Ovary (tissue), 3 donors: Measurements from ENCODE around the gene HRAS.

Source experiments
- CTCF ChIP-seq, 3 donors: fragments of 450-650 bp in 2 of 3; fragments of 200-600 bp in 1 of 3; IDR thresholded peaks; one replicate each; pipeline versions ENCODE4 v1.5.1 to v1.8.0; 2016 to 2022; ENCODE audit warnings: antibody characterized with exemption in 3 of 3, mild to moderate bottlenecking in 1 of 3
- EP300 ChIP-seq: sonication (generic); formaldehyde crosslinking; IDR thresholded peaks from one replicate; pipeline ENCODE4 v1.6.1; 2017; ENCODE audit warnings: antibody characterized with exemption
- POLR2A ChIP-seq: fragments of 450-650 bp; IDR thresholded peaks from one replicate; pipeline ENCODE4 v1.6.1; 2017; ENCODE audit warnings: antibody characterized with exemption, mild to moderate bottlenecking, moderate library complexity
- donor health status: DM: no; HTN: no; CAD: no.

DNA sequence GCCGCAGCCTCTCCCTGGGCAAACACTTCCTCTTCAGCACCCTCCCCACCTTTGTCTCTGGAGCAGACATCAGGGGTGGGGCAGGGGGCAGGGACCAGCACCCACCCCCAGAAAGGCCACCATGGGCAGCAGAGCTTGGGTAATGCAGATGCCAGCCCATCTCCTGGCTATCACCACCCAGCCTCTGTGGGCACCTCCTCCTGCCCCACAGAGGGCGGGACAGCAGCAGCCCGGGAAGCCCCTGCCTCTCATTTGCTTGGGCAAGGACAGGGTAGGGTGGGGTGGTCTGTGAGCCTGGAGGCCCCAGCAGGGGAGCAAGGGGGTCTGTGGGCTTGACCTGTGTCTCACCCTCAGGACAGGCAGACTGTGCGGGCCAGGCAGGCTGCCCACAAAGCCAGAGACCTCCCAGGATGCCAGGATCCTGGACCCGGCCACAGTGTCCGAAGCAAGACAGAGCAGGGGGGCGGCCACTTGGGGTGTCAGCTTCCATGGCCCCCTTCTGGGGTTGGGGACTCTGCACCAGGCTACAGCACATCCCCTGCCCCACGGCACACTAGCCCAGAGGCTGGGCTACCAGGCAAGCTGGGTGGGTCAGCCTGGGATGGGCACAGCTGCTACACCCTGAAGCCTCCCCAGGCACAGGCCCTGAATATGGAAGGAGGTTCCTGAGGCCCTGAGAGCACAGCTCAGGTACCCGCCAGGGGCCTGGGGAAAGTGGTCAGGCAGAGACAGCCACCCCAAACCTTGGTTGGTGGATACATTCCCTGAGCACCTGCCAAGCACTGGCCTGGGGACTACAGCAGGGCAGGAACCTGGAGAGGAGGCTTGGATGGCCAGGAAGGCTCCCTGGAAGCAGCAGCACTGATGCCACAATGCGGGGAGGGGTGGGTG, 32.8 kb downstream of the HRAS start:
- TF ChIP-seq POLR2A = no peak
- TF ChIP-seq CTCF (IDR thresholded peaks at IDR 0.05) = no peak
- no peak for TF ChIP-seq EP300
